Measurements from ENCODE around the gene ZNF177. TPM values are rescaled to one million over a fixed set of nuclear protein-coding genes. Genes with fewer than 3 reads are reported as not detected.

Gene ZNF177
- total RNA-seq, 1 donor from 2014 or later, result 0.92 TPM

DNA sequence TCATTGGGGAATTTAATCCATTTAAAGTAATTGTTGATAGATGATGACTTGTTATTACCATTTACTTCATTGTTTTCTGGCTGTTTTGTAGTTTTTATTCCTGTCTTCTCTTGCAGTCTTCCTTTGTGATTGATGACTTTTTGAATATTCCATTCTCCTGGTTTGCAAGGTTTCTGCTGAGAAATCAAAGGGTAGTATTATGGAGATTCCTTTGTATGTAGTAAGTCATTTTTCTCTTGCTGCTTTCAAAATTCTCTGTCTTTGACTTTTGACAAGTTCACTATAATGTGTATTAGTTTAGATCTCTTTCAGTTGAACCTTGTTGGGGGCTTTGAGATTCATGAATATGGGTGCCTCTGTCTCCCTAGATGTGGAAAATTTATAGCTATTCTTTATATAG lies 32.8 kb upstream of the ZNF177 start:
- no peak for DNase-seq (ENCODE audit: low read depth)
- TF ChIP-seq, protein P1, sequence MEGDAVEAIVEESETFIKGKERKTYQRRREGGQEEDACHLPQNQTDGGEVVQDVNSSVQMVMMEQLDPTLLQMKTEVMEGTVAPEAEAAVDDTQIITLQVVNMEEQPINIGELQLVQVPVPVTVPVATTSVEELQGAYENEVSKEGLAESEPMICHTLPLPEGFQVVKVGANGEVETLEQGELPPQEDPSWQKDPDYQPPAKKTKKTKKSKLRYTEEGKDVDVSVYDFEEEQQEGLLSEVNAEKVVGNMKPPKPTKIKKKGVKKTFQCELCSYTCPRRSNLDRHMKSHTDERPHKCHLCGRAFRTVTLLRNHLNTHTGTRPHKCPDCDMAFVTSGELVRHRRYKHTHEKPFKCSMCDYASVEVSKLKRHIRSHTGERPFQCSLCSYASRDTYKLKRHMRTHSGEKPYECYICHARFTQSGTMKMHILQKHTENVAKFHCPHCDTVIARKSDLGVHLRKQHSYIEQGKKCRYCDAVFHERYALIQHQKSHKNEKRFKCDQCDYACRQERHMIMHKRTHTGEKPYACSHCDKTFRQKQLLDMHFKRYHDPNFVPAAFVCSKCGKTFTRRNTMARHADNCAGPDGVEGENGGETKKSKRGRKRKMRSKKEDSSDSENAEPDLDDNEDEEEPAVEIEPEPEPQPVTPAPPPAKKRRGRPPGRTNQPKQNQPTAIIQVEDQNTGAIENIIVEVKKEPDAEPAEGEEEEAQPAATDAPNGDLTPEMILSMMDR (conservative IDR thresholded peaks at IDR 0.05; ENCODE audit: low read depth, low read length), result no peak
- H3K4me3 ChIP-seq (ENCODE audit: low read depth, low read length), result no peak overlapping the region

DNA sequence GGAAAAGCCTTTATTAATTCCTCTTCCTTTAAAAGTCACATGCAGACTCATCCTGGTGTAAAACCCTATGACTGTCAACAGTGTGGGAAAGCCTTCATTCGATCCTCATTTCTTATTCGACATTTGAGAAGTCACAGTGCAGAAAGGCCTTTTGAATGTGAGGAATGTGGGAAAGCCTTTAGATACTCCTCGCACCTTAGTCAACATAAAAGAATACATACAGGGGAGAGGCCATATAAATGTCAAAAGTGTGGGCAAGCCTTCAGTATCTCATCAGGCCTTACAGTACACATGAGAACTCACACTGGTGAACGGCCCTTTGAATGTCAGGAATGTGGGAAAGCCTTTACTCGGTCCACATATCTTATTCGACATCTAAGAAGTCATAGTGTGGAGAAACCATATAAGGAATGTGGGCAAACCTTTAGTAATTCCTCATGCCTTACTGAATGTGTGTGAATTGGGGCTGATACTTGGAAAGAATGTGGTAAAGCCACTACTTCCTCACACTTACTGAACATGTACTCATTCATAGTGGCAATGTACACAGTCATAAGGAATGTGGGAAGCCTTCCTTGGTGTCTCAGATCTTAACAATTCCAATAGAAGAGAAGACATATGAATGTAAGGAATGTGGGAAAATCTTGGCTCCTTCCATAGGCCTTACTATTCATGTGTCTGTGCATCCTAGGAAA lies 20.1 kb upstream of the ZNF177 start:
- no peak for DNase-seq (ENCODE audit: low read depth)
- TF ChIP-seq, protein P1 (conservative IDR thresholded peaks at IDR 0.05; ENCODE audit: low read depth, low read length), result no peak
- no peak overlapping the region for H3K4me3 ChIP-seq (ENCODE audit: low read depth, low read length)

DNA sequence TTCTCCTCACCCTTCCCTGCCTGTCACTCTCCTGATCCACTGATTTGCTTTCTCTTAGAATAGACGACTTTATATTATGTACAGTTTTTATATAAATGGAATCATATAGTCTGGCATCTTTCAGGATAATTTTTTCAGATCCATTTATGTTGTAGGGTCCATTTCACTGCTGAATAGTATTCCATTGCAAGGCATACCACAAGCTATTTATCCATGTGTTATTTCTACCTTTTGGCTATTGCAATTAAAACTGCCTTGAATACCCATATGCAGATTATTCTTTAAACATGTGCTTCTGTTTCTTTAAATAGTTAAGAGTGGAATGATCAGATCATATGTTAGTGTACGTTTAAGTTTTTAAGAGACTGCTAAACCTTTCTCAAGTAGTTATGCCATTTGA lies 17.8 kb upstream of the ZNF177 start:
- no peak for DNase-seq (ENCODE audit: low read depth)
- no peak overlapping the region for H3K4me3 ChIP-seq (ENCODE audit: low read depth, low read length)
- TF ChIP-seq, protein P1 (conservative IDR thresholded peaks at IDR 0.05; ENCODE audit: low read depth, low read length), result no peak

DNA sequence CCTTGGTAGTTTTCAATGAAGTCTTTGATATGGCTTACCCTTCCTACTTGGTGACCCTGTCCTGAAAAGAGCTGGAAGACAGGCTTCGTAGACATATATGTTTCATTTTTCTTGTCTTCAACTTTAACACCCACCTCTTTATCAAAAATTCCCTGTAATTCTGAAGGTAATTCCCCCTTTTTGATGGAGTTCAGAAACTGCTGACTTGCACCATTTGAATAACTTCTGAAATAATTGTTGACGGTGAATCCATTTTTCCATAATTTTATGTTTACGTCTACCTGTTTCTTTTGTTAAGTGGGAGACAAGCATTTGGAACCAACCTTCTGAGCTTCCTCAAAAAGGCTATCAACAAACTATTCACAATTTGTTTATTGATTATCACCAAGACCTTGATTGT lies 14.6 kb upstream of the ZNF177 start:
- no peak overlapping the region for H3K4me3 ChIP-seq (ENCODE audit: low read depth, low read length)
- TF ChIP-seq, protein P1 (conservative IDR thresholded peaks at IDR 0.05; ENCODE audit: low read depth, low read length), result no peak
- no peak for DNase-seq (ENCODE audit: low read depth)

DNA sequence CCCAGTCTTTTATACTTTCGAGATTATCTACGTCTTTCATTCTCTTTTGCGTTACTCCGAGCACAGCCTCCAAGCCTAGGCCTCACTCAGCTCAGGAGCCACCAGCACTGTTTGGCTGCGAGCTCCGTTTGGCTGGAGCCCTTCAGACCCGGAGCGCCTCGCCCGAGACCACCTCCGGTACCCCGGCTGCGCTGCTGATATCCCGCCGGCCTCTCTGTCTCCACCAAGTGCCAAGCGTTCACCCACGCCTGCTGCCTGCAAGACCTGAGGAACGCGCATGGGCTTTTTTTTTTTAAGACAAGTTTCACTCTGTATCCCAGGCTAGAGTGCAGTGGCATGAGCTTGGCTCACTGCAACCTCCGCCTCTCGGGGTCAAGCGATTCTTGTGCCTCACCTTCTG lies 14.1 kb upstream of the ZNF177 start:
- no peak overlapping the region for H3K4me3 ChIP-seq (ENCODE audit: low read depth, low read length)
- TF ChIP-seq, protein P1 (conservative IDR thresholded peaks at IDR 0.05; ENCODE audit: low read depth, low read length), result no peak
- DNase-seq (ENCODE audit: low read depth), result no peak

DNA sequence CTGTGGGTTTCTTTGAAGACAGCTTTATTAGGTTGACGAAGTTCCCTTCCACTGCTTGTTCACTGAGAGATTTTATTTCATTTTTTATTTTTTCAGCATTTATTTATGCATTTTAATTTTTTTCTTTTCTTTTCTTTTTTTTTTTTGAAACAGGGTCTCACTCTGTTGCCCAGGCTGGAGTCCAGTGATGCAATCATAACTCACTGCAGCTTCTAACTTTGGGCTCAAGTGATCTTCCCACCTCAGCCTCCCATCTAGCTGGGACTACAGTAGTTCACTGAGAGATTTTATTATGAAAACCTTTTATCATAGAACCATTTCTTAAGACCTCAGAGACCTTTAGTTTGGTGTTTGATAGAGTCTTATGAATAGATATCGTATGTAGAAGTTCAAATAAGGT lies 10.3 kb upstream of the ZNF177 start:
- no peak overlapping the region for H3K4me3 ChIP-seq (ENCODE audit: low read depth, low read length)
- TF ChIP-seq, protein P1 (conservative IDR thresholded peaks at IDR 0.05; ENCODE audit: low read depth, low read length), result no peak
- no peak for DNase-seq (ENCODE audit: low read depth)

DNA sequence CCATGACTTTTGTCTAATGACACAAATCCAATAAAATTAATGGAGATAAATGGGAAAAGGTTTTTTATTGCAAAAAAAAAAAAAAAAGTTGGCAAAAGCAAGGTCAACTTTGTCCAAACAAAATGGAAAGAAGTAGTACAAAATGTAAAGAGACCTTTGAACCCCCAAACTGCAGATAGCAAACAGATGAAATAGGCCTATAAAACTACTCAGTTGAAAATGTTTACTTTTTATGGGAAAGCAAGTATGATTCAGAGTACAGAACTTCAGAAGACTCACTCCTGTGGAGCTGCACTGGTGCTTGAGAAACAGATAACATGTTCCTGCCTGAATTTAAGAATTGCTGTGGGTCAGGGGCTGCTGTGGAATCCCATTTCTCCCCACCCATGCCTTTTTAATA lies 9.8 kb upstream of the ZNF177 start:
- no peak overlapping the region for H3K4me3 ChIP-seq (ENCODE audit: low read depth, low read length)
- TF ChIP-seq, protein P1 (conservative IDR thresholded peaks at IDR 0.05; ENCODE audit: low read depth, low read length), result no peak
- no peak for DNase-seq (ENCODE audit: low read depth)
